ENCODE results near the gene LMTK2. TPM values are rescaled to one million over a fixed set of nuclear protein-coding genes. Genes with fewer than 3 reads are reported as not detected.

LMTK2 gene
- total RNA-seq, 1 donor from 2014 or later, result 21.6 TPM

DNA sequence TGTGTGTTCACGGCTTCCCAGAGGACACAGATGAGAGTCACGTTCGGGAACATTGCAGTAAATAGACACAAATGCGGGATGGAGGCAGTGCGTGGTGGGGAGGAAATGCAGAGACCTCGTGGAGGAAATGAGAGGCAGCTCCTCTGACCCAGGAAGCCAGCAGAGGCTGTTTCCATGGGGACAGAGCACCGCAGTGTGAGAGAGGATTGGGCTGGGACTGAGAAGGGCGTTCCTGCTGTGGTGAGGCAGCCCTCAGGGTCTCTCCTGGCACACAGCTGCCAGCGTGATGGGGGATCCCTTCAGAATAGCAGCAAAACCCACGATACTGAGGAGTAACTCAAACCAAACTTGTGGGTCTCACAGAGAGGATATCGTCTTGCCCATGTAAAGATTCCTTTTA, 82.9 kb downstream of the LMTK2 start:
- DNase-seq (ENCODE audit: extremely low spot score in 2 of 2), result no peak
- TF ChIP-seq, protein P1, sequence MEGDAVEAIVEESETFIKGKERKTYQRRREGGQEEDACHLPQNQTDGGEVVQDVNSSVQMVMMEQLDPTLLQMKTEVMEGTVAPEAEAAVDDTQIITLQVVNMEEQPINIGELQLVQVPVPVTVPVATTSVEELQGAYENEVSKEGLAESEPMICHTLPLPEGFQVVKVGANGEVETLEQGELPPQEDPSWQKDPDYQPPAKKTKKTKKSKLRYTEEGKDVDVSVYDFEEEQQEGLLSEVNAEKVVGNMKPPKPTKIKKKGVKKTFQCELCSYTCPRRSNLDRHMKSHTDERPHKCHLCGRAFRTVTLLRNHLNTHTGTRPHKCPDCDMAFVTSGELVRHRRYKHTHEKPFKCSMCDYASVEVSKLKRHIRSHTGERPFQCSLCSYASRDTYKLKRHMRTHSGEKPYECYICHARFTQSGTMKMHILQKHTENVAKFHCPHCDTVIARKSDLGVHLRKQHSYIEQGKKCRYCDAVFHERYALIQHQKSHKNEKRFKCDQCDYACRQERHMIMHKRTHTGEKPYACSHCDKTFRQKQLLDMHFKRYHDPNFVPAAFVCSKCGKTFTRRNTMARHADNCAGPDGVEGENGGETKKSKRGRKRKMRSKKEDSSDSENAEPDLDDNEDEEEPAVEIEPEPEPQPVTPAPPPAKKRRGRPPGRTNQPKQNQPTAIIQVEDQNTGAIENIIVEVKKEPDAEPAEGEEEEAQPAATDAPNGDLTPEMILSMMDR (IDR thresholded peaks at IDR 0.05), result no peak
- no peak for TF ChIP-seq POLR2AphosphoS5 (IDR thresholded peaks at IDR 0.05; ENCODE audit: insufficient read depth in 1 of 2, low read depth in 1 of 2)
- no peak for TF ChIP-seq POLR2A (IDR thresholded peaks at IDR 0.05)
- Histone ChIP-seq H3K4me3 (no peak overlapping the region), H3K4me1 (peaks cover 13% of the 10 kb centered on the region), H3K27ac (no peak overlapping the region), H3K36me3 (peaks cover 0 to 45% of the 10 kb centered on the region in 2 donors), H3K9me3 (no peaks in the 10 kb centered on the region), H3K27me3 (no peaks in the 10 kb centered on the region)
- intact Hi-C loops (cut with DNase I), result no loop called here

DNA sequence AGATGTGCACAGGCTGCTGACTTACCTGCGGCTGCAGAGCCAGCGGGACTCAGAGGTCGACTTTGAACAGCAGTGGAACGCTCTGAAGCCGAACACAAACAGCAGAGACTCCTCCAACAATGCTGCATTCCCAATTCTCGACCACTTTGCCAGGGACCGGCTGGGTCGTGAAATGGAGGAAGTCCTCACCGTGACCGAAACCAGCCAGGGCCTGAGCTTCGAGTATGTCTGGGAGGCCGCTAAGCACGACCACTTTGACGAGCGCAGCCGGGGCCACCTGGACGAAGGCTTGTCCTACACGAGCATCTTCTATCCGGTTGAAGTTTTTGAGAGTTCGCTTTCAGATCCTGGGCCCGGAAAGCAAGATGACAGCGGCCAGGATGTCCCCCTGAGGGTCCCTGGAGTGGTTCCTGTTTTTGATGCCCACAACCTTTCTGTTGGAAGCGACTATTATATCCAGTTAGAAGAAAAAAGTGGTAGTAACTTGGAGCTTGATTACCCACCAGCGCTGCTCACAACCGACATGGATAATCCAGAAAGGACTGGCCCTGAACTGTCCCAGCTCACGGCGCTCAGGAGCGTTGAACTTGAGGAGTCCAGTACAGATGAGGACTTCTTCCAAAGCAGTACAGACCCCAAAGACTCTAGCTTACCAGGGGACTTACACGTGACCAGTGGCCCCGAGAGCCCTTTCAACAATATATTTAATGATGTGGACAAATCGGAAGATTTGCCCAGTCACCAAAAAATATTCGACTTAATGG, 85.2 kb downstream of the LMTK2 start:
- Histone ChIP-seq H3K27ac (no peak overlapping the region), H3K4me3 (no peak overlapping the region), H3K9me3 (no peaks in the 10 kb centered on the region), H3K36me3 (peaks cover 0 to 52% of the 10 kb centered on the region in 2 donors), H3K4me1 (peaks cover 3% of the 10 kb centered on the region), H3K27me3 (no peaks in the 10 kb centered on the region)
- TF ChIP-seq POLR2A (IDR thresholded peaks at IDR 0.05), result no peak
- no peak for TF ChIP-seq POLR2AphosphoS5 (IDR thresholded peaks at IDR 0.05; ENCODE audit: insufficient read depth in 1 of 2, low read depth in 1 of 2)
- intact Hi-C loops (cut with DNase I), result no loop called here
- no peak for DNase-seq (ENCODE audit: extremely low spot score in 2 of 2)

DNA sequence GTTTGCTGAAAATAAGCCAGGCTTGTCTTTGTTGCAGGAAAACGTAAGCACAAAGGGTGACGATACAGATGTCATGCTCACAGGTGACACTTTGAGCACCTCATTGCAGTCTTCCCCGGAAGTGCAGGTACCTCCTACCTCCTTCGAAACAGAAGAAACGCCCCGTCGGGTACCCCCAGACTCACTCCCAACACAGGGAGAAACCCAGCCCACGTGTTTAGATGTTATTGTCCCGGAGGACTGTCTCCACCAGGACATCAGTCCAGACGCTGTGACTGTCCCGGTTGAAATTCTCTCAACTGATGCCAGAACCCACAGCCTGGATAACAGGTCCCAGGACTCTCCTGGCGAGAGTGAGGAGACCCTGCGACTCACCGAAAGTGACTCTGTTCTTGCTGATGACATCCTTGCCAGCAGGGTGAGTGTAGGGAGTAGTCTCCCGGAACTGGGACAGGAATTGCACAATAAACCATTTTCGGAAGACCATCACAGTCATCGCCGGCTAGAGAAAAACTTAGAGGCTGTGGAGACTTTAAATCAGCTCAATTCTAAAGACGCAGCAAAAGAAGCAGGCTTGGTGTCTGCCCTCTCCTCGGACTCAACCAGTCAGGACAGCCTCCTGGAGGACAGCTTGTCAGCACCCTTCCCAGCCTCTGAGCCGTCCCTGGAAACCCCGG, 86.3 kb downstream of the LMTK2 start:
- H3K4me1 ChIP-seq, result no peaks in the 10 kb centered on the region
- H3K27ac ChIP-seq, result no peak overlapping the region
- peaks cover 0 to 52% of the 10 kb centered on the region in 2 donors for H3K36me3 ChIP-seq
- no peak for DNase-seq (ENCODE audit: extremely low spot score in 2 of 2)
- H3K4me3 ChIP-seq, result no peak overlapping the region
- intact Hi-C loops (cut with DNase I), result no loop called here
- no peak for TF ChIP-seq POLR2AphosphoS5 (IDR thresholded peaks at IDR 0.05; ENCODE audit: insufficient read depth in 1 of 2, low read depth in 1 of 2)
- no peak for TF ChIP-seq POLR2A (IDR thresholded peaks at IDR 0.05)
- TF ChIP-seq, protein P1 (IDR thresholded peaks at IDR 0.05), result no peak
- no peaks in the 10 kb centered on the region for H3K27me3 ChIP-seq
- no peaks in the 10 kb centered on the region for H3K9me3 ChIP-seq

DNA sequence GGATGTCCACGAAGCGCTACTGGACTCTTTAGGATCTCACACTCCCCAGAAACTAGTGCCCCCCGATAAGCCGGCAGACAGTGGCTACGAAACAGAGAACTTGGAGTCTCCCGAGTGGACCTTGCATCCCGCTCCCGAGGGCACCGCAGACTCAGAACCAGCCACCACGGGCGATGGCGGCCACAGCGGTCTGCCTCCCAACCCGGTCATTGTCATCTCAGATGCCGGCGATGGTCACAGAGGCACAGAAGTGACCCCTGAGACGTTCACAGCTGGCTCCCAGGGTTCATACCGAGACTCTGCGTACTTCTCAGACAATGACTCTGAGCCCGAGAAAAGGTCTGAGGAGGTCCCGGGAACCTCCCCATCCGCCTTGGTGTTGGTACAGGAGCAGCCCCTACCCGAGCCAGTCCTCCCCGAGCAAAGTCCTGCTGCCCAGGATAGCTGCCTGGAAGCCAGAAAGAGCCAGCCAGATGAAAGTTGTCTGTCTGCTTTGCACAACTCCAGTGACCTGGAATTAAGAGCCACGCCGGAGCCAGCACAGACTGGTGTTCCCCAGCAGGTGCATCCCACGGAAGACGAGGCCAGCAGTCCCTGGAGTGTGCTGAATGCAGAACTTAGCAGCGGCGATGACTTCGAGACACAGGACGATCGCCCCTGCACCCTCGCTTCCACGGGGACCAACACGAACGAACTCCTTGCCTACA, 87.0 kb downstream of the LMTK2 start:
- Histone ChIP-seq H3K9me3 (no peaks in the 10 kb centered on the region), H3K27me3 (no peaks in the 10 kb centered on the region), H3K4me1 (no peaks in the 10 kb centered on the region), H3K4me3 (no peak overlapping the region), H3K27ac (no peak overlapping the region), H3K36me3 (peaks cover 0 to 52% of the 10 kb centered on the region in 2 donors)
- intact Hi-C loops (cut with DNase I), result no loop called here
- DNase-seq (ENCODE audit: extremely low spot score in 2 of 2), result no peak
- no peak for TF ChIP-seq POLR2AphosphoS5 (IDR thresholded peaks at IDR 0.05; ENCODE audit: insufficient read depth in 1 of 2, low read depth in 1 of 2)
- no peak for TF ChIP-seq POLR2A (IDR thresholded peaks at IDR 0.05)
- TF ChIP-seq, protein P1 (IDR thresholded peaks at IDR 0.05), result no peak

DNA sequence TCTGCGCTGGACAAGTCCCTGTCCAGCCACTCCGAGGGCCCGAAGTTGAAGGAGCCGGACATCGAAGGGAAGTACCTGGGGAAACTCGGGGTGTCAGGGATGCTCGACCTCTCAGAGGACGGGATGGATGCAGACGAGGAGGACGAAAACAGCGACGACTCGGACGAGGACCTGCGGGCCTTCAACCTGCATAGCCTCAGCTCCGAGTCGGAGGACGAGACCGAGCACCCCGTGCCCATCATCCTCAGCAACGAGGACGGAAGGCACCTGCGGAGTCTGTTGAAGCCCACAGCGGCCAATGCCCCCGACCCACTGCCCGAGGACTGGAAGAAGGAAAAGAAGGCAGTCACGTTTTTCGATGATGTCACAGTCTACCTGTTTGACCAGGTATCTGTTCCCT, 87.5 kb downstream of the LMTK2 start:
- H3K27me3 ChIP-seq, result no peaks in the 10 kb centered on the region
- no peak for DNase-seq (ENCODE audit: extremely low spot score in 2 of 2)

More for the DNA sequence above, 87.5 kb downstream of the LMTK2 start:
- no peak overlapping the region for H3K4me3 ChIP-seq
- no peak overlapping the region for H3K27ac ChIP-seq
- H3K9me3 ChIP-seq, result no peaks in the 10 kb centered on the region
- peaks cover 0 to 52% of the 10 kb centered on the region in 2 donors for H3K36me3 ChIP-seq
- H3K4me1 ChIP-seq, result no peaks in the 10 kb centered on the region
- TF ChIP-seq POLR2AphosphoS5 (IDR thresholded peaks at IDR 0.05; ENCODE audit: insufficient read depth in 1 of 2, low read depth in 1 of 2), result no peak
- TF ChIP-seq, protein P1 (IDR thresholded peaks at IDR 0.05), result no peak
- no peak for TF ChIP-seq POLR2A (IDR thresholded peaks at IDR 0.05)
- intact Hi-C loops (cut with DNase I), result no loop called here
